CD14-positive monocyte (primary cell): ENCODE data around the gene CISTR. TPM values are rescaled to one million over a fixed set of nuclear protein-coding genes. Genes with fewer than 3 reads are reported as not detected.

Source experiments
- DNase-seq, 3 donors: peaks; one replicate each; pipeline ENCODE4 v3.0.0-alpha.2; 2011 to 2022
- H2AFZ ChIP-seq: 2 replicates; pipeline ENCODE4 v1.6.0; 2012; ENCODE audit warnings: mild to moderate bottlenecking, low read depth, low read length, inconsistent platforms; ENCODE audit not compliant: insufficient read depth, poor library complexity, severe bottlenecking
- H3K27ac ChIP-seq, 2 donors: 1 replicate in 1 of 2; 2 replicates in 1 of 2; pipeline ENCODE4 v1.5.1; 2012 to 2013; ENCODE audit warnings: low read length in 2 of 2, control low read depth in 1 of 2, inconsistent platforms in 1 of 2, low read depth in 1 of 2, mild to moderate bottlenecking in 1 of 2
- H3K27me3 ChIP-seq, 2 donors: one replicate each; pipeline versions ENCODE4 v1.6.0 to v1.6.1; 2011 to 2013; ENCODE audit warnings: low read length in 2 of 2; ENCODE audit not compliant: control insufficient read depth in 2 of 2, insufficient read depth in 2 of 2
- H3K36me3 ChIP-seq, 2 donors: replicated peaks in 1 of 2; 1 replicate in 1 of 2; 2 replicates in 1 of 2; pipeline versions ENCODE4 v1.5.1 to v1.6.1; 2012 to 2013; ENCODE audit warnings: low read length in 2 of 2, control low read depth in 1 of 2, inconsistent platforms in 1 of 2, mild to moderate bottlenecking in 1 of 2; ENCODE audit not compliant: insufficient read depth in 2 of 2, control insufficient read depth in 1 of 2
- H3K4me1 ChIP-seq, 2 donors: 1 replicate in 1 of 2; 2 replicates in 1 of 2; pipeline versions ENCODE4 v1.5.1 to v1.6.1; 2012 to 2013; ENCODE audit warnings: low read length in 2 of 2, control low read depth in 1 of 2, inconsistent platforms in 1 of 2, mild to moderate bottlenecking in 1 of 2, moderate library complexity in 1 of 2; ENCODE audit not compliant: insufficient read depth in 2 of 2, control insufficient read depth in 1 of 2
- H3K4me2 ChIP-seq: replicated peaks from 2 replicates; pipeline ENCODE3; 2012; ENCODE audit warnings: low read length, moderate library complexity, mild to moderate bottlenecking; ENCODE audit not compliant: poor library complexity, severe bottlenecking; ENCODE audit errors: extremely low read depth
- H3K4me3 ChIP-seq, 3 experiments: fragments of 200-600 bp in 1 of 3; sonication (generic) in 1 of 3; replicated peaks in 1 of 3; 1 replicate in 2 of 3; 2 replicates in 1 of 3; pipeline ENCODE4 v1.5.1; 2011 to 2013; ENCODE audit warnings: low read length in 3 of 3, mild to moderate bottlenecking in 3 of 3, control low read depth in 2 of 3, low read depth in 2 of 3, inconsistent platforms in 1 of 3, moderate library complexity in 1 of 3
- H3K79me2 ChIP-seq: 2 replicates; pipeline ENCODE4 v1.6.0; 2012; ENCODE audit warnings: mild to moderate bottlenecking, control low read depth, inconsistent platforms, low read length, moderate library complexity; ENCODE audit not compliant: insufficient read depth
- H3K9ac ChIP-seq: 2 replicates; pipeline ENCODE4 v1.6.0; 2017; ENCODE audit warnings: low read length, mild to moderate bottlenecking; ENCODE audit not compliant: insufficient read depth, poor library complexity, severe bottlenecking
- H3K9me3 ChIP-seq, 2 donors: replicated peaks in 1 of 2; 1 replicate in 1 of 2; 2 replicates in 1 of 2; pipeline versions ENCODE4 v1.5.1 to v1.6.1; 2012 to 2013; ENCODE audit warnings: low read length in 2 of 2, control low read depth in 1 of 2; ENCODE audit not compliant: control insufficient read depth in 1 of 2, insufficient read depth in 1 of 2
- H4K20me1 ChIP-seq: 2 replicates; pipeline ENCODE4 v1.6.0; 2012; ENCODE audit warnings: mild to moderate bottlenecking, low read length, control low read depth, moderate library complexity; ENCODE audit not compliant: insufficient read depth
- H3K27ac Mint-ChIP-seq, 7 donors: one replicate each; pipeline ENCODE4 v1.8.0; 2020; ENCODE audit warnings: mild to moderate bottlenecking in 7 of 7, mixed read lengths in 7 of 7, moderate library complexity in 6 of 7, inconsistent platforms in 2 of 7
- H3K27me3 Mint-ChIP-seq, 3 donors: one replicate each; pipeline ENCODE4 v1.8.0; 2021 to 2022; ENCODE audit warnings: low read depth in 3 of 3, mild to moderate bottlenecking in 3 of 3, mixed read lengths in 3 of 3, moderate library complexity in 3 of 3, inconsistent platforms in 1 of 3
- H3K36me3 Mint-ChIP-seq, 2 donors: one replicate each; pipeline ENCODE4 v1.8.0; 2020; ENCODE audit warnings: mixed read lengths in 2 of 2, inconsistent platforms in 1 of 2, mild to moderate bottlenecking in 1 of 2
- H3K4me1 Mint-ChIP-seq: one replicate; pipeline ENCODE4 v1.8.0; 2020; ENCODE audit warnings: mild to moderate bottlenecking, mixed read lengths
- H3K4me3 Mint-ChIP-seq, 2 donors: one replicate each; pipeline ENCODE4 v1.8.0; 2020; ENCODE audit warnings: mild to moderate bottlenecking in 2 of 2, mixed read lengths in 2 of 2, moderate library complexity in 1 of 2
- H3K9me3 Mint-ChIP-seq, 7 donors: one replicate each; pipeline ENCODE4 v1.8.0; 2020 to 2022; ENCODE audit warnings: mixed read lengths in 7 of 7, mild to moderate bottlenecking in 6 of 7, moderate library complexity in 6 of 7, inconsistent platforms in 2 of 7
- CTCF ChIP-seq: fragments of 200-600 bp; IDR thresholded peaks from one replicate; pipeline ENCODE4 v1.8.0; 2022; ENCODE audit warnings: antibody characterized with exemption, mild to moderate bottlenecking
- WGBS: methylation state at CpG from one replicate; pipeline ENCODE4 v1.1.5; 2013; ENCODE audit warnings: missing lambda C conversion rate; ENCODE audit not compliant: insufficient coverage; 5-methylcytosine and 5-hydroxymethylcytosine counted together
- intact Hi-C, 2 donors: fragments of 100-400 bp; cut with micrococcal nuclease; formaldehyde crosslinking; loops; one replicate each; pipeline versions ENCODE4 v1.15.0 to v1.15.1; 2023
- polyA plus RNA-seq, 3 donors: library from polyadenylated mRNA; depleted of rRNA in 1 of 3; unstranded in 2 of 3; stranded (reverse) in 1 of 3; fragments of 300-500 nt in 2 of 3; fragments of >200 nt in 1 of 3; fragmentation: Illumina TruSeq in 2 of 3; gene quantifications; 1 replicate in 2 of 3; 2 replicates in 1 of 3; pipeline ENCODE4 v1.2.3, GENCODE V29; 2012 to 2021

Gene CISTR
- polyA plus RNA-seq, 3 donors: not detected

DNA sequence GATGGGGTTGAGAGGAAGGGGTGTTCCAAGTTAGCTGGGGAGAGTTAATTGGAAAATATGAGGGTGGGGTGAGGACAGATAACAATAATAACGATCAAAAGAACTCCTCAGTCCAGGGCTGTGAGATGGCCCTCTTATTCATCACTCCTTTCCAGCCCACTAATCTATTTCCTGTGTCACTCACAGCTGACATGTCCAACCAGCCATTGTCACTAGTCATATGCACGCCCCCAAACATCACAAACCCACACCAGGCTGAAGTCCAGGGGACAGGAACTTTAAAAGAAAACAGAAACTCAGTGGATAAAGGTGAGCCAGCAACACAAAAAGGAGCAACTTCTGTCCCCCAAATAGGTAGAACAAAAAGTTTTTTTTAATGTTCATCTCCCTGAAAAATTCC lies 25.4 kb downstream of the CISTR start:
- H3K27me3 ChIP-seq: no peaks in the 10 kb centered on the region
- no peak for DNase-seq
- no peak overlapping the region for H3K27ac ChIP-seq
- H3K79me2 ChIP-seq: no peaks in the 10 kb centered on the region
- no peak overlapping the region for H3K9ac ChIP-seq
- H4K20me1 ChIP-seq: peaks cover 17% of the 10 kb centered on the region
- H3K4me1 ChIP-seq: peaks cover 16 to 20% of the 10 kb centered on the region in 2 donors
- peaks cover 15% of the 10 kb centered on the region for H3K4me1 Mint-ChIP-seq
- peaks cover 2 to 8% (median 5%) of the 10 kb centered on the region in 3 donors for H3K27me3 Mint-ChIP-seq
- peak overlapping the region; percentile 96 for H3K4me2 ChIP-seq
- H3K4me3 ChIP-seq: peak overlapping the region in 1 of 3 experiments; percentile 98
- 55% methylated on average over 1 of the region's 2 CpGs for WGBS
- TF ChIP-seq CTCF: no peak
- peak overlapping the region; percentile 2 to 97 for H3K4me3 Mint-ChIP-seq
- H3K36me3 ChIP-seq: peaks cover 33 to 41% of the 10 kb centered on the region in 2 donors
- intact Hi-C loops: loop anchor here in 1 of 2 donors (5.0 kb wide), 1 partner anchor 461 kb away; the partner anchor contains the start of gene SMUG1
- H3K36me3 Mint-ChIP-seq: peaks cover 41 to 42% of the 10 kb centered on the region in 2 donors
- H3K9me3 ChIP-seq: no peaks in the 10 kb centered on the region
- H2AFZ ChIP-seq: no peak overlapping the region
- H3K9me3 Mint-ChIP-seq: no peaks in the 10 kb centered on the region
- H3K27ac Mint-ChIP-seq: peak overlapping the region in 2 of 7 donors; percentile 32 to 81

- no peak overlapping the region for H2AFZ ChIP-seq
- H3K27ac Mint-ChIP-seq: peak overlapping the region in 1 of 7 donors; percentile 72
- no peaks in the 10 kb centered on the region for H3K79me2 ChIP-seq
- no peak for TF ChIP-seq CTCF
- H3K27me3 Mint-ChIP-seq: peaks cover under 1 to 8% (median 3%) of the 10 kb centered on the region in 3 donors
- no peaks in the 10 kb centered on the region for H3K9me3 ChIP-seq
- no peak overlapping the region for H3K4me3 ChIP-seq
- H3K4me2 ChIP-seq: no peak overlapping the region
- H3K4me1 ChIP-seq: peaks cover 16 to 20% of the 10 kb centered on the region in 2 donors
- no peaks in the 10 kb centered on the region for H3K9me3 Mint-ChIP-seq
- DNase-seq: no peak
- H3K4me1 Mint-ChIP-seq: peaks cover 15% of the 10 kb centered on the region
- no peak overlapping the region for H3K4me3 Mint-ChIP-seq
- H3K27me3 ChIP-seq: no peaks in the 10 kb centered on the region
- peaks cover 17% of the 10 kb centered on the region for H4K20me1 ChIP-seq
- intact Hi-C loops: loop anchor here in 1 of 2 donors (5.0 kb wide), 1 partner anchor 461 kb away; the partner anchor contains the start of gene SMUG1
- H3K9ac ChIP-seq: no peak overlapping the region
- peaks cover 46 to 47% of the 10 kb centered on the region in 2 donors for H3K36me3 Mint-ChIP-seq
- H3K36me3 ChIP-seq: peaks cover 39 to 46% of the 10 kb centered on the region in 2 donors
- WGBS: 90% methylated on average over 2 of the region's 4 CpGs
- H3K27ac ChIP-seq: no peak overlapping the region
Observed at GRCh38 chr12:53725824-53726223, 26.0 kb downstream of the CISTR start.
